CD4-positive, CD25-positive, alpha-beta regulatory T cell (primary cell): Measurements from ENCODE around the gene TPP2. TPM values are rescaled to one million over a fixed set of nuclear protein-coding genes. Genes with fewer than 3 reads are reported as not detected.

Experiments
- ATAC-seq, 2 donors: fragments of 150-1000 bp; cut with Tn5 transposase; one replicate each; pipeline ENCODE4 v1.10.0; 2021; ENCODE audit warnings: low read depth in 2 of 2, moderate number of reproducible peaks in 2 of 2, moderate library complexity in 1 of 2
- DNase-seq, 3 donors: peaks; one replicate each; pipeline versions ENCODE4 v3.0.0 to v3.0.0-alpha.2; 2012 to 2022; ENCODE audit warnings: mixed read lengths in 1 of 3
- H3K27ac ChIP-seq: one replicate; pipeline ENCODE4 v1.7.0; 2013; ENCODE audit warnings: mild to moderate bottlenecking, low read length; ENCODE audit not compliant: insufficient read depth, poor library complexity, severe bottlenecking
- H3K27me3 ChIP-seq: one replicate; pipeline ENCODE4 v1.7.0; 2013; ENCODE audit warnings: low read length; ENCODE audit not compliant: control insufficient read depth, insufficient read depth
- H3K36me3 ChIP-seq: one replicate; pipeline ENCODE4 v1.7.0; 2013; ENCODE audit warnings: mild to moderate bottlenecking, low read length, moderate library complexity; ENCODE audit not compliant: control insufficient read depth, insufficient read depth
- H3K4me1 ChIP-seq: 2 replicates; pipeline ENCODE4 v1.7.0; 2013; ENCODE audit warnings: mild to moderate bottlenecking, low read length; ENCODE audit not compliant: insufficient read depth, control insufficient read depth, poor library complexity, severe bottlenecking
- H3K4me3 ChIP-seq: one replicate; pipeline ENCODE4 v1.7.0; 2013; ENCODE audit warnings: low read depth, mild to moderate bottlenecking, low read length, moderate library complexity
- H3K9me3 ChIP-seq, 2 experiments: 1 replicate in 1 of 2; 2 replicates in 1 of 2; pipeline ENCODE4 v1.7.0; 2013; ENCODE audit warnings: low read length in 2 of 2, mild to moderate bottlenecking in 1 of 2, moderate library complexity in 1 of 2; ENCODE audit not compliant: control insufficient read depth in 2 of 2
- H3K27ac Mint-ChIP-seq, 3 donors: one replicate each; pipeline ENCODE4 v1.8.0; 2020 to 2022; ENCODE audit warnings: mild to moderate bottlenecking in 3 of 3, mixed read lengths in 3 of 3, moderate library complexity in 2 of 3
- H3K27me3 Mint-ChIP-seq: one replicate; pipeline ENCODE4 v1.8.0; 2022; ENCODE audit warnings: mild to moderate bottlenecking, mixed read lengths
- H3K36me3 Mint-ChIP-seq: one replicate; pipeline ENCODE4 v1.8.0; 2020; ENCODE audit warnings: mixed read lengths
- H3K4me1 Mint-ChIP-seq, 4 donors: one replicate each; pipeline ENCODE4 v1.8.0; 2020 to 2022; ENCODE audit warnings: mixed read lengths in 4 of 4, mild to moderate bottlenecking in 1 of 4
- H3K4me3 Mint-ChIP-seq, 4 donors: one replicate each; pipeline ENCODE4 v1.8.0; 2020 to 2022; ENCODE audit warnings: mild to moderate bottlenecking in 4 of 4, mixed read lengths in 4 of 4, moderate library complexity in 3 of 4
- H3K9me3 Mint-ChIP-seq, 7 donors: one replicate each; pipeline ENCODE4 v1.8.0; 2020 to 2022; ENCODE audit warnings: mixed read lengths in 7 of 7, mild to moderate bottlenecking in 3 of 7, moderate library complexity in 2 of 7
- polyA plus RNA-seq, 4 donors: library from polyadenylated mRNA; unstranded; fragments of 300-500 nt; fragmentation: Illumina TruSeq; gene quantifications; one replicate each; pipeline ENCODE4 v1.2.3, GENCODE V29; 2021
- total RNA-seq: library from RNA; stranded (reverse); gene quantifications from one replicate; pipeline ENCODE4 v1.2.3, GENCODE V29; 2022

Gene TPP2
- total and polyA plus RNA-seq, 5 donors from 2014 or later = 59.1 to 128 (median 72.8) TPM

DNA sequence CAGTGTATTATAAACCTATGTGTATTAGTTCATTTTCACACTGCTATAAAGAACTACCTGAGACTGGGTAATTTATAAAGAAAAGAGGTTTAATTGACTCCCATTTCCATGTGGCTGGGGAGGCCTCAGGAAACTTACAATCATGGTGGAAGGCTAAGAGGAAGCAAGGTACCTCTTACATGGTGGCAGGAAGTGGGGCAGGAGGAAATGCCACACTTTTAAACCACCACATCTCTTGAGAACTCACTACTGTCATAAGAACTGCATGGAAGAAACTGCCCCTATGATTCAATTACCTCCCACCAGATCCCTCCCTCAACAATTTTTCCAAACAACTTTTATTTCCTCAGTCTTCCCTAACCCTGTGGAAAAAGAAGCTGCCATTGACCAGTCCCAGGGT is 14.5 kb upstream of the TPP2 start:
- Histone ChIP-seq H3K27me3 (peaks cover 9% of the 10 kb centered on the region), H3K9me3 (no peaks in the 10 kb centered on the region), H3K4me1 (no peaks in the 10 kb centered on the region), H3K27ac (no peak overlapping the region), H3K36me3 (no peaks in the 10 kb centered on the region), H3K4me3 (no peak overlapping the region)
- H3K36me3 Mint-ChIP-seq = no peaks in the 10 kb centered on the region
- peak; percentile 51 to 64 for ATAC-seq
- peaks cover 0 to 11% (median 8%) of the 10 kb centered on the region in 4 donors for H3K4me1 Mint-ChIP-seq
- peak overlapping the region in 2 of 3 donors; percentile 10 to 50 for H3K27ac Mint-ChIP-seq
- peaks cover 6% of the 10 kb centered on the region for H3K27me3 Mint-ChIP-seq
- no peaks in the 10 kb centered on the region for H3K9me3 Mint-ChIP-seq
- peak in 1 of 3 donors; percentile 68 for DNase-seq
- no peak overlapping the region for H3K4me3 Mint-ChIP-seq

DNA sequence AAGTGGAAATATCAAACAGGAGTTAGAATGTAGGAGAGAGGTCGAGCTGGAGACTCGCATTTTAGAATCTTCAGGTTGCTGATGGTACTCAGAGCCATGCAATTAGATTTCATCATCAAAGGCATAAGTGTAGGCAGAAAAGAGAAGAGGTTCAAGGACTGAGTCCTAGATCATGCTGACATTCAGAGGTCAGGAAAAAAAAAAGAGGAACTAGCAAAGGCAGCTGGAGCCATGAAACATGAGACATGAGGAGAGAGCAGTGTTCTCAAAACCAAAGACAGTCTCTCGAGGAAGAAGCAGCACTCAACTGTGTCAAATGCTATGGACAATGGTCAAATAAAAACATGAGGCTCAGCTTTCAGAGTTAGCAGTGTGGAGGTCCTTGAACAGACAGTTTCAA is 12.4 kb upstream of the TPP2 start:
- Mint-ChIP-seq H3K4me3 (no peak overlapping the region), H3K9me3 (no peaks in the 10 kb centered on the region), H3K36me3 (no peaks in the 10 kb centered on the region), H3K27me3 (peaks cover 5% of the 10 kb centered on the region), H3K4me1 (peaks cover 0 to 15% (median 8%) of the 10 kb centered on the region in 4 donors), H3K27ac (peak overlapping the region in 1 of 3 donors; percentile 82)
- Histone ChIP-seq H3K4me1 (no peaks in the 10 kb centered on the region), H3K4me3 (no peak overlapping the region), H3K9me3 (no peaks in the 10 kb centered on the region), H3K36me3 (no peaks in the 10 kb centered on the region), H3K27me3 (peaks cover 9% of the 10 kb centered on the region), H3K27ac (no peak overlapping the region)
- DNase-seq (no peak), ATAC-seq (no peak)

DNA sequence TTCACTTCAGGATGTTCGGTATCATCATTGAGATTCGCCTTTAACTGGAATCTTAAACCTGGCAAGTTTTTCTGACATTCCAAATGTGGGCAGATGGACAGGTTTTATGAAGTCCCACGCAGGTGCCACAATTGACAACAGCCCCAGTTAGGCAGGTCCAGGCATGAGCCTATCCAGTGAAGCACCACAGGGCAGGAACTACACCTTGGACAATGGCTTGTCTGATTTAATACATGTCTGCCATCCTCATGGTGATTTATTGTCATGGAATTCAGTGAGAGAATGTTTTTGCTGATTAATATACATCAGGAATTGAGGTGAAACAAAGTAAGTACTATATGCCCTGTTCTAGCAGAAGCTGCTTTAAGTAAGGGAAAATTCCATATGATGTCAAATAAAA is 10.2 kb upstream of the TPP2 start:
- Mint-ChIP-seq H3K4me1 (peaks cover 1 to 17% (median 11%) of the 10 kb centered on the region in 4 donors), H3K4me3 (no peak overlapping the region), H3K27ac (no peak overlapping the region), H3K9me3 (no peaks in the 10 kb centered on the region), H3K36me3 (no peaks in the 10 kb centered on the region), H3K27me3 (no peaks in the 10 kb centered on the region)
- no peak for DNase-seq
- H3K4me3 ChIP-seq = no peak overlapping the region
- peaks cover 7% of the 10 kb centered on the region for H3K27me3 ChIP-seq
- peaks cover 2% of the 10 kb centered on the region for H3K4me1 ChIP-seq
- H3K9me3 ChIP-seq = no peaks in the 10 kb centered on the region
- no peak for ATAC-seq
- no peaks in the 10 kb centered on the region for H3K36me3 ChIP-seq
- H3K27ac ChIP-seq = no peak overlapping the region

DNA sequence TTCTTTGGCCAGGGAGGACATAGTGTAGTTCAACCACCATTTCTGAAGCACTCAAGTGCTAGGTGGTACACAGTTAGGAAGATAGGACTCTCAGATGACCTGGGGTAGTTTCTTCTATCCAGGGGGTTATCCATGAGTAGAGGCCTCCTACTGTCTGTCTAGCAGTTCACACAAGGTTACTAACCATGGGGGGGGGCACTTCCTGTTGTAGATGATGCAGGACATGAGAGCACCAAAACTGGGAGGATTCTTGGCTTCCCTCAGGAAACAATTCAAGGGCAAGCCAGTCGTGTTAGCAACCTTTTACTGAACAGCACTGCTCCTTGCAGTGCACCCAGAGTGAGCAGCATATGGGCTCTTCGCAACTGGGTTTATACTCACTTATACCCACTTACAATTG is 8.9 kb upstream of the TPP2 start:
- peaks cover 14% of the 10 kb centered on the region for H3K4me1 ChIP-seq
- Mint-ChIP-seq H3K4me1 (peaks cover 4 to 18% (median 8%) of the 10 kb centered on the region in 4 donors), H3K9me3 (no peaks in the 10 kb centered on the region), H3K36me3 (no peaks in the 10 kb centered on the region), H3K4me3 (peak overlapping the region in 1 of 4 donors; percentile 13), H3K27ac (peak overlapping the region in 2 of 3 donors; percentile 31 to 39), H3K27me3 (no peaks in the 10 kb centered on the region)
- no peaks in the 10 kb centered on the region for H3K9me3 ChIP-seq
- peaks cover 7% of the 10 kb centered on the region for H3K27me3 ChIP-seq
- ATAC-seq = no peak
- peak in 1 of 3 donors; percentile 22 for DNase-seq
- H3K4me3 ChIP-seq = no peak overlapping the region
- H3K27ac ChIP-seq = no peak overlapping the region
- H3K36me3 ChIP-seq = no peaks in the 10 kb centered on the region

DNA sequence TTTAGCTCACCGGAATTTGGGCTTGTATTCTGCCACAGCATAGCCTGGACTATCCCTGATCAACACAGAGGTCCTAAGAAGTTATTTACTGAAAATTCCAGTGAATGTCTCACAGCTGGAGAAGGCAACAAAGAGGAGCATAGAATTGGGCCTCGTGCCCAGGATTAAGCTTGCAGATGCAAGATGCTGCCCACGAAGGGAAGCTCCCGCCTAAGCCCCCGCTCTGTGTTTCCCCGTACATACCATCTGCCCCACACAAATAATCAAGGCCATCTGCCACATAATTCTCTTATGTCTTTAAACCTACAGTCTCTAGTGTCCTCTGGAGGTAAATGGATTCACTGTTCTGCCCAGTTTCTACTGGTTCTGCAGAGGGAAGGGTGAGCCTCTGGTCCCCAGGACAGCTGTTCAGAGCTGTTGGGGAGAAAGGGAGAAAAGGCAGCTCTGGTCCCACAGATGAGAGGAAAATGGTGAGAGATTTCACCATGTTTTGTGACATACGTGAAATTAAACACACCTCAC is 7.4 kb upstream of the TPP2 start:
- ATAC-seq = no peak
- H3K4me1 Mint-ChIP-seq = peaks cover 11 to 25% (median 12%) of the 10 kb centered on the region in 4 donors
- Histone ChIP-seq H3K27ac (no peak overlapping the region), H3K27me3 (peaks cover 7% of the 10 kb centered on the region), H3K36me3 (no peaks in the 10 kb centered on the region), H3K4me1 (peaks cover 22% of the 10 kb centered on the region), H3K4me3 (no peak overlapping the region), H3K9me3 (no peaks in the 10 kb centered on the region)
- DNase-seq = no peak
- H3K27me3 Mint-ChIP-seq = no peaks in the 10 kb centered on the region
- peak overlapping the region in 2 of 3 donors; percentile 11 to 12 for H3K27ac Mint-ChIP-seq
- H3K36me3 Mint-ChIP-seq = no peaks in the 10 kb centered on the region
- H3K9me3 Mint-ChIP-seq = no peaks in the 10 kb centered on the region
- H3K4me3 Mint-ChIP-seq = no peak overlapping the region

DNA sequence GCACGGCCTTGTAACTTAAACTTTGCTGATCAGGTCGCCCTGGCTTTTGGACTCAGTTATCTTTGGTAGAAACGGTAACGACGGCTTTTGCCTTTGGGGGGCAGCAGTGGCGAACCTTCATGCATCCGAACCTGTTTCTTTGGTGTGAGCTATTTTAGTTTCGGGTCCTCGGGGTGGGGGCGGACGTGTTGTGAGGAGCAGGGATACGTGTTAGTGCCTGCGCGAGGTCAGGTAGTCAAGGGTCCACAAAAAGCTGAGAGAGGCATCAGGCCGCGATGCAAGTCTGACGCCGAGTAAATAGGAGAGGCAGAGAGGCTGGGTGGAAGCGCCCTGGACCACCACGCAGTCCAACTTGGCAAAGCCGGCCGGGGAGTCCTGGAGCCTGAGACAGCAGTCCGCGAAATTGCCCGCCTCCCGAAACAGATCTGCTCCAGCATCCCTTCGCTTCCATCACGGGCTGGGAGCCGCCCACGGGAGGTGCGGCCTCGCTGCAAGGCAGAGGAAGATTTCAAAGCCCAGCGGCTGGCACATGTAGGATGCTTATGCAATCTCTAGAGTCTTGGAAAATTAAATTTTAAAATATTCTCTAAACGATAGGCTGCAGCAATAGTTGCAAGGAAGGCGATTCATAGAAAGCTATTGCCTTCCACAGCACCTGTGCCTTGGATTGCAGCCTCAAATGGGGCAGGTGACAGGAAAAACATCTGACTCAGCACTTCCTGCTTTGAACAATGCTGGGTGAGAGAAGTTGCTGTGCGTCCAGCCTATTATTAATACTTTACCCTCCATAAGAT is 4.6 kb upstream of the TPP2 start:
- no peaks in the 10 kb centered on the region for H3K27me3 ChIP-seq
- Mint-ChIP-seq H3K4me3 (peak overlapping the region; percentile 92 to 97 (median 94)), H3K9me3 (no peaks in the 10 kb centered on the region), H3K27me3 (peaks cover 6% of the 10 kb centered on the region), H3K4me1 (peaks cover 15 to 45% (median 29%) of the 10 kb centered on the region in 4 donors), H3K27ac (peak overlapping the region; percentile 98 to 100 (median 99)), H3K36me3 (no peaks in the 10 kb centered on the region)
- H3K36me3 ChIP-seq = no peaks in the 10 kb centered on the region
- DNase-seq = peak; percentile 62 to 91 (median 78)
- peak overlapping the region; percentile 98 for H3K27ac ChIP-seq
- H3K9me3 ChIP-seq = no peaks in the 10 kb centered on the region
- H3K4me3 ChIP-seq = peak overlapping the region; percentile 84
- peaks cover 40% of the 10 kb centered on the region for H3K4me1 ChIP-seq
- ATAC-seq = peak; percentile 12 to 19

DNA sequence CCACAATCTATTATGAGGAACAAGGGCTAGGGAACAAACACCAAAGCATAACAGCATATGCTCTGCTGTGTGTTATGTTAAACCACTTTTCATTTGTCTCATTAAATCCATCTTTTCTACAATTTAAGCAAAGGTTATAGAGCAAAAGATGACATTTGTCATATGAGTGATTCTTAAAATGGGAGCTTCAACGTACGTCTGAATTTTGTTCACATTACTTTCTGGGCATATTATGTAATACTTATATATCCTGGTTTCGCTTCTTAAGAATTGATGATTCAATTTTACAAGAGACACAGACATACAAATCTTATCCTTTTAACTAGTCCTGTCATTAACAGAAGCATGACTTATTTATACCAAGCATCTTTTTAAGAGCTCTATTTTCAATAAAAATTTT is 3.3 kb upstream of the TPP2 start:
- no peaks in the 10 kb centered on the region for H3K27me3 ChIP-seq
- Mint-ChIP-seq H3K4me3 (peak overlapping the region; percentile 73 to 97 (median 94)), H3K27ac (peak overlapping the region; percentile 84 to 100 (median 99)), H3K36me3 (peaks cover 2% of the 10 kb centered on the region), H3K4me1 (peaks cover 15 to 46% (median 31%) of the 10 kb centered on the region in 4 donors), H3K27me3 (peaks cover 6% of the 10 kb centered on the region), H3K9me3 (no peaks in the 10 kb centered on the region)
- ATAC-seq (no peak), DNase-seq (no peak)
- H3K4me1 ChIP-seq = peaks cover 50% of the 10 kb centered on the region
- peak overlapping the region; percentile 98 for H3K27ac ChIP-seq
- H3K36me3 ChIP-seq = no peaks in the 10 kb centered on the region
- no peak overlapping the region for H3K4me3 ChIP-seq
- no peaks in the 10 kb centered on the region for H3K9me3 ChIP-seq
